22Rv1 (cell line): ENCODE results near the gene COQ5.

Experiments used
- ZFX ChIP-seq: fragments of 450-650 bp; IDR thresholded peaks from 2 replicates; pipeline ENCODE4 v1.6.1; 2017; ENCODE audit warnings: antibody characterized with exemption, borderline replicate concordance
- TF ChIP-seq, protein P1 (sequence below): fragments of 450-650 bp; IDR thresholded peaks from 2 replicates; pipeline ENCODE4 v1.5.1; 2017; ENCODE audit warnings: mild to moderate bottlenecking

DNA sequence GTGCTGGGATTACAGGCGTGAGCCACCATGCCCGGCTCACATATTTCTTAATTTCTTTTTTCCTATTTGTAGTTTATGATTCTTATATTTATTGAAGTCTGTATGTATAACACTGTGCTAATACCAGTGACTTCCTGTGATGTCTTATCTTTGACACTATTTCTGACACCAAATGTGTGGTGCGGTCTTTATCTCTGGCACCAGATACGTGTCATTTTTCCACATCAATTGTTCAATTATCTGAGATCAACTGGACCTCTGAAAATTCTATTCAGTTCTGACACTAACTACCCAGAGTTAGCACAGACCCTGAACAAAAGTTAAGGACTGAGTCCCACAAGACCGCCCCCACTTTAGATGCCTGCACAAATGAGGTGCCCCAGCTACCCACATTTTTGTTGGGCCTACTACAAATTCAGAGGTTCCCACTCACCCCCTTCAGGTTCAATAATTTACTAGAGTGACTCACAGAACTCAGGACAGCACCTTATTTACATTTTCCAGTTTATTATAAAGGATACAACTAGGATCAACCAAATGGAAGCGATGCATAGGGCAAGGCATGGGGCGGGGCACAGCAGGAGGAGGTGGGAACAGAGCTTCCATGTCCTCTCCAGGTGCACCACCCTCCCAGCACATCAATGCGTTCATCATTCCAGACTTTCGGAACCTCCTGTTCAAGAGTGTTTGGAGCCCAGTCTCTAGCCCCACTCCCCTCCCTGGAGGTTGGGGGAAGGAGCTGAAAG is 47.8 kb downstream of the COQ5 start:
- TF ChIP-seq, protein P1, sequence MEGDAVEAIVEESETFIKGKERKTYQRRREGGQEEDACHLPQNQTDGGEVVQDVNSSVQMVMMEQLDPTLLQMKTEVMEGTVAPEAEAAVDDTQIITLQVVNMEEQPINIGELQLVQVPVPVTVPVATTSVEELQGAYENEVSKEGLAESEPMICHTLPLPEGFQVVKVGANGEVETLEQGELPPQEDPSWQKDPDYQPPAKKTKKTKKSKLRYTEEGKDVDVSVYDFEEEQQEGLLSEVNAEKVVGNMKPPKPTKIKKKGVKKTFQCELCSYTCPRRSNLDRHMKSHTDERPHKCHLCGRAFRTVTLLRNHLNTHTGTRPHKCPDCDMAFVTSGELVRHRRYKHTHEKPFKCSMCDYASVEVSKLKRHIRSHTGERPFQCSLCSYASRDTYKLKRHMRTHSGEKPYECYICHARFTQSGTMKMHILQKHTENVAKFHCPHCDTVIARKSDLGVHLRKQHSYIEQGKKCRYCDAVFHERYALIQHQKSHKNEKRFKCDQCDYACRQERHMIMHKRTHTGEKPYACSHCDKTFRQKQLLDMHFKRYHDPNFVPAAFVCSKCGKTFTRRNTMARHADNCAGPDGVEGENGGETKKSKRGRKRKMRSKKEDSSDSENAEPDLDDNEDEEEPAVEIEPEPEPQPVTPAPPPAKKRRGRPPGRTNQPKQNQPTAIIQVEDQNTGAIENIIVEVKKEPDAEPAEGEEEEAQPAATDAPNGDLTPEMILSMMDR, result no peak
- no peak for TF ChIP-seq ZFX
